ENCODE data around the gene ADRB2. TPM values are rescaled to one million over a fixed set of nuclear protein-coding genes. Genes with fewer than 3 reads are reported as not detected.
A peak's percentile ranks its signal among the peaks of the same experiment; 100 is the strongest.

Gene ADRB2
- total RNA-seq, 4 donors from 2014 or later: 10.2 to 19.5 (median 11.9) TPM

DNA sequence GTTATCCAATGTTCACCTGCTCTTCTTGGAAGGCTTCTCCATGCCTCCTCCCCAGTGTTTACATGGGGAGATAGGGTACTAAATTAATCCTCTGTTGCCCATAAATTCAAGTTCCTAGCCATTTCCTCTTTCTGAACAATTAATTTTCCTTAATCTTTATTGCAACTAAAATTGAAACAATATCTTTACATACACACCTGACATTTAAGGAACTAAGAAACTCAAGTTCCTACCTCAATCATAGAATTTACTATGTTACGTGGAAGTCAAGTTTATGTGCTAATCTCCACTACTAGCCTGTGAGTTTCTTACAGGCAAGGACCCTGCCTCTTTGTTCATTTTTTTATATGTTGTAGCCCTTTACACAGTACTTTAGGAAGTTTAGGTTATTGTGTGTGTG, 10.1 kb upstream of the ADRB2 start:
- intact Hi-C loops (cut with DNase I): loop anchor here (10.0 kb wide), 1 partner anchor 72 kb away; no protein-coding TSS in a partner anchor
- H3K4me3 ChIP-seq: no peak overlapping the region
- DNase-seq: no peak
- H3K27ac ChIP-seq: no peak overlapping the region
- WGBS, 2 donors: 86 to 92% methylated on average over 1 of the region's 1 CpG
- no peaks in the 10 kb centered on the region for H3K9me3 ChIP-seq
- peaks cover 0 to 6% (median 0%) of the 10 kb centered on the region in 3 donors for H3K4me1 ChIP-seq
- H3K36me3 ChIP-seq: no peaks in the 10 kb centered on the region
- no peaks in the 10 kb centered on the region for H3K27me3 ChIP-seq
- TF ChIP-seq, protein P1, sequence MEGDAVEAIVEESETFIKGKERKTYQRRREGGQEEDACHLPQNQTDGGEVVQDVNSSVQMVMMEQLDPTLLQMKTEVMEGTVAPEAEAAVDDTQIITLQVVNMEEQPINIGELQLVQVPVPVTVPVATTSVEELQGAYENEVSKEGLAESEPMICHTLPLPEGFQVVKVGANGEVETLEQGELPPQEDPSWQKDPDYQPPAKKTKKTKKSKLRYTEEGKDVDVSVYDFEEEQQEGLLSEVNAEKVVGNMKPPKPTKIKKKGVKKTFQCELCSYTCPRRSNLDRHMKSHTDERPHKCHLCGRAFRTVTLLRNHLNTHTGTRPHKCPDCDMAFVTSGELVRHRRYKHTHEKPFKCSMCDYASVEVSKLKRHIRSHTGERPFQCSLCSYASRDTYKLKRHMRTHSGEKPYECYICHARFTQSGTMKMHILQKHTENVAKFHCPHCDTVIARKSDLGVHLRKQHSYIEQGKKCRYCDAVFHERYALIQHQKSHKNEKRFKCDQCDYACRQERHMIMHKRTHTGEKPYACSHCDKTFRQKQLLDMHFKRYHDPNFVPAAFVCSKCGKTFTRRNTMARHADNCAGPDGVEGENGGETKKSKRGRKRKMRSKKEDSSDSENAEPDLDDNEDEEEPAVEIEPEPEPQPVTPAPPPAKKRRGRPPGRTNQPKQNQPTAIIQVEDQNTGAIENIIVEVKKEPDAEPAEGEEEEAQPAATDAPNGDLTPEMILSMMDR (IDR thresholded peaks at IDR 0.05): no peak
- TF ChIP-seq POLR2A (IDR thresholded peaks at IDR 0.05): no peak

DNA sequence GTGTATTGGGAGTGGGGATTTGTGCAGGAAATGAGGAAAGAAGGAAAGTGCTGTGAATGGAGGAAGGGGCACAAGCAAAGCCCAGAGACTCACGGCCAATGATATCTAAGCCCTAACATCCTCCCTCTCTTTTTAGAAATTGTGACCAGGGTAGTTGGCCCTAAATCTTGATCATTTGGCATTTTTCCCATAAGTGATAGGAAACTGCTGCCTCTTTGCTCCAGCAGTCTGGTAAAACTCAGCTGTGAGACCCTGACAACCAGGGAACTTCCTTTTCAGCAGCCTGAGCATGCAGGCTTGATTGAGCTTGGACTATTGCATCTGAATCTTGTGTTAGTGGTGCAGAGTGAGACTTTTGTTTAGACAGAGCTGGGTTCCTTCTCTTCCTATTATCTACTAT, 9.6 kb upstream of the ADRB2 start:
- Histone ChIP-seq H3K4me3 (no peak overlapping the region), H3K36me3 (no peaks in the 10 kb centered on the region), H3K9me3 (no peaks in the 10 kb centered on the region), H3K27ac (no peak overlapping the region), H3K4me1 (peaks cover 0 to 6% (median 0%) of the 10 kb centered on the region in 3 donors), H3K27me3 (no peaks in the 10 kb centered on the region)
- 60 to 69% methylated on average over 1 of the region's 1 CpG for WGBS, 2 donors
- TF ChIP-seq, protein P1 (IDR thresholded peaks at IDR 0.05): no peak
- no peak for TF ChIP-seq POLR2A (IDR thresholded peaks at IDR 0.05)
- no peak for DNase-seq
- intact Hi-C loops (cut with DNase I): loop anchor here (10.0 kb wide), 1 partner anchor 72 kb away; no protein-coding TSS in a partner anchor

DNA sequence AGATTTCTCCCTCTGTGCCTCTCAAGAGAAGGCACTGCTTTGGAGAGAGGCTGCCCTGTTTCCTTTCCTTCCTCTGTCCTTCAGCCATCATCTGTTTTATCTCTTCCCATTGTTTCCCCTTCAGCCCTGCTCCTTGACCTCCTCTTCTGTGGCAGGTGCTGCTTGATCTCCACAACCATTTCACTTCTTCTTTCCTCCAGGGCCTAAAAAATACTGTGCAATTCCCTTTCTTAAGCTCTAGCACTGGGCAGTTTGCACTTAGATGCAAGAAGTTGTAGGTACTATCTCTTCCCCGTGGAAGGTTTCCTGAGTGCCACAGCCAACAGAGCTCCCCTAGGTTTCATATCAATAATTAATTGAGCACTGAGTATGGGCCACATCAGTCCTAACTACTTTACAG, 8.8 kb upstream of the ADRB2 start:
- Histone ChIP-seq H3K27me3 (no peaks in the 10 kb centered on the region), H3K4me3 (no peak overlapping the region), H3K27ac (no peak overlapping the region), H3K4me1 (peaks cover 0 to 6% (median 0%) of the 10 kb centered on the region in 3 donors), H3K9me3 (no peaks in the 10 kb centered on the region), H3K36me3 (no peaks in the 10 kb centered on the region)
- WGBS, 2 donors: 80 to 86% methylated on average over 1 of the region's 1 CpG
- intact Hi-C loops (cut with DNase I): loop anchor here (10.0 kb wide), 1 partner anchor 73 kb away; no protein-coding TSS in a partner anchor
- no peak for TF ChIP-seq POLR2A (IDR thresholded peaks at IDR 0.05)
- TF ChIP-seq, protein P1 (IDR thresholded peaks at IDR 0.05): no peak
- DNase-seq: no peak

DNA sequence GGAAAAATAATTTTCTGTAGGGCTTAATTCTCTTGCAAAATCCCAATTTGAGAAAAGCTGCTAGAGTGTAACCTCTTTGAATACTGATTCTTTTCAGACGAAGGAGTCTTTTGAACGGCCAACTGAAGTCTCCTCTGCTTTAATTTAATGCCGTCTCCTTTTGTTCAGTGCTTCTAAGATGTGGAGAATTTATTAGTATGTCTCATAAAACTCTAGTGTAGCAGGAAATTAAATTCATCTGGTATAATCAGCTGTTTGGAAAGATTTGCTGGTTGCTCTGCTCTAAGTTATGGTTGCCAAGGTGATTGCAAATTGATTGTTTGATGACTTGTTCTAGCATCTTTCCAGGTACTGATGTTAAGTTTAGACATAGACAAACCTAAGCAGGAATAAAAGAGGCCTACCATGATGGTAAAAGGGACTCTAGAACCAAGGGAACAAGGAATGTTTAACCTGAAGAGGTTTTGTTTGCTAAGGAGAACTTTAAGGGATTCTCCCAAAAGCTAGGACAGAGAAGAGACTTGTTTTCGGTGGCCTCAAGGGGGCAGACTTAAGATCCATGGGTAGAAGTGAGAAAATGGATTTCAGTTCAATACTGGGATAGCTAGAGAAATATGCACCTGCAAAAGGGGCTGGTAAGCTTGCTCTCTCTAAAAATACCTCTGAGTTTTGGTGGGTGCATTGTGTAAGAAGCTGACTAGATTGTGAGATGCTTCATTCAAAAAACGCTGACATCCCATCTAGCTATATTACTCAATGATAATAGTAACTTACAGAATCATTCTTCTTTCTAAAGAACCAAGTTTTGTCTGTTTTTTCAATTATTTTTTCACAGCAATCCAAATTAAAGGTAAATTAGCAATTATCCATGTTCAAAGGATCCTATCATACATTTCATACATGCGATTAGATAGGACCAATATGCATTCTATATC, 5.7 kb upstream of the ADRB2 start:
- peaks cover 0 to 11% (median 3%) of the 10 kb centered on the region in 3 donors for H3K4me1 ChIP-seq
- intact Hi-C loops (cut with DNase I): loop anchor here (10.0 kb wide), 1 partner anchor 174 kb away; no protein-coding TSS in a partner anchor

More for the DNA sequence above, 5.7 kb upstream of the ADRB2 start:
- DNase-seq: no peak
- H3K36me3 ChIP-seq: no peaks in the 10 kb centered on the region
- H3K27ac ChIP-seq: no peak overlapping the region
- no peak for TF ChIP-seq POLR2A (IDR thresholded peaks at IDR 0.05)
- TF ChIP-seq, protein P1 (IDR thresholded peaks at IDR 0.05): peak in 5 of 6 experiments; percentile 43 to 65 (median 48)
- 59 to 67% methylated on average over 6 of the region's 6 CpGs for WGBS, 2 donors
- H3K4me3 ChIP-seq: no peak overlapping the region
- no peaks in the 10 kb centered on the region for H3K9me3 ChIP-seq
- no peaks in the 10 kb centered on the region for H3K27me3 ChIP-seq
